Hepatic stellate cell (primary cell): ENCODE measurements around the gene SGSM2.

Experiments
- DNase-seq: peaks from one replicate; pipeline ENCODE4 v3.0.0; 2011; ENCODE audit warnings: low spot score

Gene SGSM2

DNA sequence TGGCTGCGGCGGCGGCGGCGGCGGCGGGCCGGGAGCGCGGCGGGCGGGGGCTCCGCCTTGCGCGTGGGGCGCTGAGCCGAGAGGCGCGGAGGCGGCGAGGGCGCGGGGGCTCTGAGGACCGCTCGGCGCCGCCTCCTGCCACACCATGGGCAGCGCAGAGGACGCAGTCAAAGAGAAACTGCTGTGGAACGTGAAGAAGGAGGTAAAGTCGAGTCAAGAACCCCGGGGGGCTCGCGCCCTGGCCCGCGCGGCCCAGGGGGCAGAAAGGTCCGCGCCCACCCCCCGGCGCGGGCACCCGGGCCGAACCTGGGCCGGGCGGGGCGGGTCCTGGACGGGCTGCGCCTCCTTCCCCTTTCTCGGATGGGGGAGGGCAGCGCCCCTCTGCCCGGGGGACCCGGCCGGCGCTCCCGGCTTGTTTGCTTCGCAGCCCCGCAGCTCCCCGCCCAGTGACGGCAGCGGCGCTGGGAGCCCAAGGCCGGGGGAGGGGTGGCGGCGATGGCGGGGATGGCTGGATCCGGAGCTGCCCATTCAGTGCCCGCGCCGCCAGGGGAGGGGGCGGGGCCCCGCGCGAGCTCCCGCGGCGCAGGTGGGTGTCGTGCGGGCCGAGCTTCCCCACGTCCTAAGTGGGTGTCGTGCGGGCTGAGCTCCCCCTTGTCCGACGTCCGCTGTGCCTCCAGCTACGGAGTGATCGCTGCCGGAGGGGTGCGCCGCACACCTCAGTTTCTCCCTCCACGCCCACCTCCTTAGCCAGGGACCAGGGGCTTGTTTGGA is 428 bp downstream of the SGSM2 start:
- DNase-seq = peak; percentile 83

DNA sequence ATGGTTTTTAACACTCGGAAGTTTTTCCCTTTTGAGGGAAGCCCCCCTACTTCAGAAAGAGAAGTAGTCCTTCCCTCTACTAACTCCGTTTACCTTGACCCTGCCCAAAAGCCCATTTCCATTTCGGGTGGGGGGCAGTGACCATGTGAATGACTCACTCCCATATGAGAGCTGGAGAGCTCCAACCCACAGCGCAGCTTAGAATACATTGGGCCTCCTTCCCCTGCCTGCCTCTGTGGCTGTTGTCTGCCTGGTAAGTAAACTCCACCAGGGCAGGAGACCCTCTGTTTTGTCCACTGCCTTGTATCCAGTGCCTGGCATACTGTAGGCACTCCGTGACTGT is 985 bp downstream of the SGSM2 start:
- peak; percentile 22 for DNase-seq

DNA sequence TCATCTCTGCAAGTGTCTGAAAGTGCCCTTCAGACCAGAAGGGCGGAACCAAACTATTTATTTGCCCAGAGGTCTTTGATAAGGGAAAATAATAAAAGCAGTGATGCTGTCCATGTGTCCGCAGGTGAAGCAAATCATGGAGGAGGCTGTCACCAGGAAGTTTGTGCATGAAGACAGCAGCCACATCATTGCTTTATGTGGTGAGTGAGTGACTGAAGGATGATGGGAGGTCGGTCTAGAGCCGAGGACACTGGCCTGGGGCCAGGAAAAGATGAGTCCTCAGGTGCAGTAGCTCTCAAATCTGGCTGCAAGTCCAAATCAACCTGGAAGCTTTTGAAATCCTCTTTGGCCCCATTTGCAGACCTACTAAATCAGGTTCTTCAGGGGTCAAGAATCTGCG is 6.1 kb downstream of the SGSM2 start:
- no peak for DNase-seq

DNA sequence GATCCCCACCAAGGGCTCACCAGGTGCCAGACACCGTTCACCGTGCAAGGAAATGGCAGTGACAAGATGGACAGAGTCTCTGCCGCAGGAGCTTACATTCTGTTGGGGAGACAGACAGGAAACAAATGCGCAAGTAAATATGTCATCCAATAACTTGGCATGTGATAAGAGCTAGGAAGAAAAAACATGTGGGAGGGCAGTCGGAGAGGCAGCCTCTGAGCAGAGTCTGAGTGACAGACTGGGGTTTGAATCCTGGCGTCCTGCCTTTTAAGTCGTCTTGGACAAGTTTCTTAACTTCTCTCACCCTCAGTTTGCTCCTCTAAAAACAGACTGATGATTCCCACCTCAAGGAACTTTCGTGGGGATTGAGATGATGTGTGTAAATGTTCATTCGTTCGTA is 7.2 kb downstream of the SGSM2 start:
- no peak for DNase-seq

DNA sequence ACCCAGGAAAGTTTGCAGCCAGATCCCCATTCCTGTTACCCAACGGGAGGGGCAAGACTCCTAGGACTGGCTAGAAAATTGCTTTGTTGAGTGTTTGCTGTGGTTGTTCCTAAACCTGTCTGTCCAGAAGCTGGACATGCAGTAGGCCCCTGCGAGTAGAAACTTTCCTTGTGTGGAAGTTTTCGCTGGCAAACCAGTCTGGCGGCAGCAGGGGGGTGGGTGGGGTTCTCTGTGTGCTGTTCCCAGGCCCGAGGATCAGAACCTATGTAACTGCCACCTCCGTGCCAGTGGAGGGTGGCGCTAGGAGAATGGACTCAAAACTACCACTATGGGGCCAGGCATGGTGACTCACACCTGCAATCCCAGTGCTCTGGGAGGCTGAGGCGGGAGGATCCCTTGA is 9.2 kb downstream of the SGSM2 start:
- DNase-seq = no peak

DNA sequence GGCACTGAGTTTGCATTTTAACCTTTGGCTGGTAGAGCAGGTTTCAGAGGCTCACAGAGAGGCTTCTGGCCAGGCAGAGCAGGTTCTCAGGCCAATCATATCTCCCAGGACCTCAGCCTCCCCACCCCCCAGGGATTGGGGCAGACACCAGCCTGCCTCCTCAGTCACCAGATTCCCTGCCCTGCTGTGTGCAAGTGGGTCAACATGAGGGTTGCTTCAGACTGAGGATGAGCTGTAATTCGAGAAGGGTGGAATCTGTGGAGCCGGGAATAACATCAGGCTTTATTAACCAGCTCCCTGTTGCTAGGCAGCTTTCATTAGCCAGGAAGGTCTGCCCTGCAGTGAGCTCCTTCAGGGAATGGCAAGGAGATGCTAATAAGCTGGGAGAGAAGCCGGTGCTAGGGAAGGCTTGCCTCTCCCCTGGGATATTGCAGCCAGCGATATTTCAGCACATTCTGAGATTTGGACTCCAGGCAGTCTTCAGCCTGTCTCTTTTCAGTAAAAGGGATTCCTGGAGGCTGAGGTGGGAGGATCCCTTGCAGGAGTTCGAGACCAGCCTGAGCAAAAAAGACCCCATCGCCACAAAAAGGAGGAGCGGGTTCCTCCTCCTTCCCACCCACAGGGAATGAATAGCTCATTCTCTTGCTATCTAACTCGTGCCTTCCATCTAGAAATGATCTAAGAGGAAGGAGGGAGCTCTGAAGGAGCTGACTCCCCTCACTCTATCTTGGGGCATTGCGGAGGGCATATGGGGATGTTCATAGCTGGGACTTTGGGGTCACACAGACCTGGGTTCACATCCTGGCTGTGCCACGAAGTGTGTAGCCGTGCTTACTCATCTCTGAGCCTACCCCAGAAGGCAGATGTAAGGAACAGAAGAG is 10.7 kb downstream of the SGSM2 start:
- peak; percentile 86 for DNase-seq

DNA sequence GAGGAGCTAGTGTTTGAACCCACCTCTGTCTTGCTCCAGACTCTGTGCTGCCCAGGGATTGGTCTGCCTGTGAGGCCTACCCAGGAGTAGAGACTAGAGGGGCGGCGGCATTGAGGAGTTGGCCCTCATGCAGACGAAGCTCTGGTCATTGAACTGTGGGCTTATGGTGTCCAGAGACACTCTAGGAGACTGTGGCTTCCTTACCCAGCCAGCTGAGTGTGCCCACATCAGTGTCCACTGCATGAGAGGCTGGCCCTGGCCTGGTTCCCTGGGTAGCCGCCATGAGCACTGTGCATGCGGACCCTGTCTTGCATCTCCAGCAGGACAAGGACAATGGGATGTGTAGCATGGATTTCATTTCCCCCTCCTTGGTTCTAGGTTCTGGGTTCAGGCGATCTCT is 14.0 kb downstream of the SGSM2 start:
- no peak for DNase-seq

DNA sequence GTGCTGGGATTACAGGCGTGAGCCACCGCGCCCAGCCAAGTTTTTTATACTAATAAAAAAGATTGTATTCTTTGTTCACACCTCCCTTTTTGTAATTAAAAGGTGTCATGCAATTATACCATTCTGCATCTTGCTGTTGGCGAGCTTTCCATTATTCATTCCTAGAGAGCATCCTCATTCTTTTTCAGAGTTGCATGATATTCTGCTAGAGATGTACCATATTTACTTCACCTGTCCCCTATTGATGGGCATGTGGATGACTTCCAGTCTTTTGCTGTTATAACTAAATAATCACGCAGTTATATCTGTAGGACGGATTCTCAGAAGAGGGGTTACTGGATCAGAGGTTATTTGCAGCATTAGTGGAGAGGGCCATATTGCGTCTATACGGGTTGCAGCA is 17.0 kb downstream of the SGSM2 start:
- no peak for DNase-seq

DNA sequence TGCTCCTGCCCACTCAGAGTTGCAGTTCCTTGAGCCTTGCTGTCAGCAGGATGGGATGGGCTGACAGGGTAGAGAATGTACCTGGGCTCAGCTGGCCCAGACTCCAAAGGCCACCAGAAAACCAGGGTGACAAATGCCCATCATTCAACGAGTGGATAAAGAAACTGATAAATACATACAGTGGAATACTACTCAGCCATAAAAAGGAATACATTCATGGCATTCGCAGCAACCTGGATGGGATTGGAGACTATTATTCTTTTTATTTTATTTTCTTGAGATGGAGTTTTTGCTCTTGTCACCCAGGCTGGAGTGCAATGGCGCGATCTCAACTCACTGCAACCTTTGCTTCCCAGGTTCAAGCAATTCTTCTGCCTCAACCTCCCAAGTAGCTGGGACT is 19.9 kb downstream of the SGSM2 start:
- no peak for DNase-seq

DNA sequence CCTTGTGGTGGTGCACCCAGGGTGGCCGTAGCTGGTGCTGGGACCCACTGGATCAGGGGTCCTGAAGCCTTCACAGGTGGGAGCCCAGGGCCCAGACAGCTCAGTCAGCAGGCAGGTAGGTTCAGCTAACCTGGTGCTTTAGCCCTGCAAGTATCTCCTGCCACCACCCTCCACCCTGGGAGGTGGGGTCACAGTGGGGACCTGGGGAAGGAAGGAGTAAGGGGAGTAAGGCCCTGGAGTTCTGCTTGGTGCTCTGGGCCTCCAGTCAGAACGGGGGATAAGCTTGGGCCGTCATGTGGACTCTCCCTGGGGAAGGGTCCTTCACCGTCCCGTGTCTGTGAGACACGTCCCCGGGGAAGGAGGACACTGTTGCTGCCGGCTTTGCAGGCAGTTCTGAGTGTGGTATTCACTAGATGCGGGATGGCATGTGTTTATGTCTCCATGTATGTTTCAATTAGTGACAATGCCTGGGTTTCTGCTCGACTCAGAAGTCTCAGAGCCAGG is 20.7 kb downstream of the SGSM2 start:
- DNase-seq = no peak

DNA sequence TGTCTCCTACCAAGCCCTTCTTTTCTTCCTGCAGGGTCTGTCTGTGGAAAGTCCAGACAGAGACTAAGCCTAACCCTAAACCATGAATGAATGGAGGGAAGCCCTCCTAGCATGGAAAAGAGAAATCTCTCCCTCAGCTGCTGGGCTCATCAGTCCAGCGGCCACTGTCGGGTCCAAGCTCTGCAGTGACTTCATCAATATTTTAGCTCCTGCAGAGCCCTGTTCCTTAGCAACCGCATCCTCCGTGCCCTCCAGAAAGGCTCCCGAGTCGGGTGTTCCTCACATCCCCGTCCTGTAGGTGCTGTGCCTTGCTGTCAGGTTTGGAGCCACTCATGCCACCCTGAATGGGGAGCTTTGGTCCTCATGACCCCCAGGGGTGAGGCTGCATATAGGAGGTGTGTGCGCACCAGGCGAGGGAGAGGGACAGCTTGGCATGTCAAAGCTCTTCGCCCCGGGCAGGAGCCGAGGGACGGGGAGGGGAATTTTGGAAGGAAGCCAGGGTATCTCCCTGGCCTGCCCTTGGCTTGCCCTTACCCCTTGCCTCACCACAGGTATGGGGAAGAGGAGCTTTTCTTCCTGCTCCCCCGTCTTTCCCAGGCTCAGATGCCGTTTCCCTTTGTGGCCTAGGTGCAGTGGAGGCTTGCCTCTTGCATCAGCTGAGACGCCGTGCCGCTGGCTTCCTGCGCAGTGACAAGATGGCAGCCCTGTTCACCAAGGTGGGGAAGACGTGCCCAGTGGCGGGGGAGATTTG is 23.9 kb downstream of the SGSM2 start:
- DNase-seq = no peak

DNA sequence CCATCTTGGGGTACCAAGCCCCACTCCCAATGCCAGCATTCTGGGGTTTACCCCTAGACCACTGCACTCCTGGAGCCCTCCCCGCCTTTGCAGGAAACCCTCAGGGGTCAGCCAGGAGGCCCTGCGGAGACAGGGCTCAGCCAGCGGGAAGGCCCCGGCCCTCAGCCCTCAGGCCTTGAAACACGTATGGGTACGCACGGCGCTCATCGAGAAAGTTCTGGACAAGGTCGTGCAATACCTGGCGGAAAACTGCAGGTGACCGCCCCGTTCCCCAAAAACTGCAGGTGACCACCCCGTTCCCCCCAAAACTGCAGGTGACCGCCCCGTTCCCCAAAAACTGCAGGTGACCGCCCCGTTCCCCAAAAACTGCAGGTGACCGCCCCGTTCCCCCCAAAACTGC is 24.7 kb downstream of the SGSM2 start:
- DNase-seq = no peak

DNA sequence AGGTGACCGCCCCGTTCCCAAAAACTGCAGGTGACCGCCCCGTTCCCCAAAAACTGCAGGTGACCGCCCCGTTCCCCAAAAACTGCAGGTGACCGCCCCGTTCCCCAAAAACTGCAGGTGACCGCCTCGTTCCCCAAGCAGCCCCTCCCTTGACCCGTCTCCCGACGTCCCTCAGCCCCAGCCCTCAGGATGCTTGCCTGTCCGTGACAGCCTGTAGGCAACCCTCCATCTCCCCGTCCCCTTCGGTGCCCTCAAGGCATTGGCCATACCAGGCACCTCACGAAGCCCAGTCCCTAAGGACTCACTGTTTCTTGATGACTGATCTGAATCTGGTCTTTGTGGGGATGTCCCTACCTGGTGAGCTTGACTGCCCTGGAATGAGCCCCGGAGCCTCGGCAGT is 25.1 kb downstream of the SGSM2 start:
- DNase-seq = no peak

DNA sequence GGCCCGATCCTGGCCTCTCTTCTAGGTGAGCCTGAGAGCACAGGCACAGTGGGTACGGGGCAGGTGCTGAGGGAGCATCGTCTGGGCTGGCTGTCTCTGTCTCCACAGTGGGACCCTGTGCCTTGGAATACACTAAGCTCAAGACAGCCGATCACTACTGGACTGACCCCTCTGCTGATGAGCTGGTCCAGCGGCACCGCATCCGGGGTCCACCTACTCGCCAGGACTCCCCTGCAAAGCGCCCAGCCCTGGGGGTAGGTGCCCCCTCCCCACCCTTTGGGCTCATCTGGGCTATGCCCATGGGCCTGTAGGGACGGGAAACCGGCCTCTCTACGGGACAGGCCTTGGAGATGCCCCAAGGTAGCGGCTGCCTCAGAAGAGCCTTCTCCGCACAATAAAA is 25.6 kb downstream of the SGSM2 start:
- DNase-seq = no peak

DNA sequence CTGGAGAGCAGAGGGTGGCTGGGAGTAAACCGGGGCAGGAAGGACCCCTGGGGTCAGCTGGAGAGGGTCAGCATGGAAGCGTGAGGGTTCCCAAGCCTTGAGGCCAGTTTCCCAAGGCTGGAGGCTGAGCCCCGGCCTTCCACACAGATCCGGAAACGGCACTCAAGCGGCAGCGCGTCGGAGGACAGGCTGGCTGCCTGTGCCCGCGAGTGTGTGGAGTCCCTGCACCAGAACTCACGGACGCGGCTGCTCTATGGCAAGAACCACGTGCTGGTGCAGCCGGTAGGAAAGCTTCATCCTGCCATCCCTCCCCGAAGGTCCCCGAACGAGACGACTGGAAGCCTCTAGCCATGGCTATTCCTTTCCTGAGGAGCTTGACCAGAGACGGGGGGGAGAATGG is 26.0 kb downstream of the SGSM2 start:
- DNase-seq = no peak

DNA sequence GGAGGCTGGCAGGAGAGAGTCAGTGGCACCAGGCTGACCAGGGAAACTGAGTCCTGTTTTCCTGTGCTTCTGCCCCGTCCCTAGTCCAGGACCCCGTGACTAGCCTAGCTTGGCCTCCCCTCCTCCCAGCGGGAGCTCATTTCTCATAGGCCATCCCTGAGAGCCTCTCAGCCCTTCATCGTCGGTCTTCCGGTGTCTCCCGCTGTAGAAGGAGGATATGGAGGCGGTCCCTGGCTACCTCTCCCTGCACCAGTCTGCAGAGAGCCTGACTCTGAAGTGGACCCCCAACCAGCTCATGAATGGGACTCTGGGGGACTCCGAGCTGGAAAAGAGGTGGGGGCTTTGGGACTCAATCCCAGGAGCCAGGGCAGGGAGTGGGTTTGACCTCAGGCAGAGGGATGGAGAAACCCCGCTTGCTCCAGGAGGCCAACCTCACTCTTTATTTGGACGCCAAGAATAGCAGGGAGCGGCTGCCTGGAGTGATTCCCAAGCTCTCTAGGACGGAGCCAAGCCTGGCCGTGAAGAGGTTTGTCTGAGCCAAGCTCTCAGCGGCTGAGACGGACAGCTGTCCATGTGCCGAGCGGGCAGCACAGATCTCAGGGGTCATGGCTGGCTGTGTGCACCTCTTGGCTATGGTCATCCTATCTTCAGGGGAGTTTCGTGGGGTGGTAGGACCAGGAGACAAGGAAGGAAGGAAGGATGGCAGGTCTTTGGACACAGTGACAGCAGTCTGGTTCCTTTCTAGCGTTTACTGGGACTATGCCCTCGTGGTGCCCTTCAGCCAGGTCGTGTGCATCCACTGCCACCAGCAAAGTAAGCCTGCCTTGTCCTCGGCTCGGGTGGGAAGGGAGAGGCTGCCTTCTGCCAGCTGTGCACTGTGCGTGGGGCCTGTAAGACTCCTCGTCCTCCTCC is 26.8 kb downstream of the SGSM2 start:
- DNase-seq = no peak

DNA sequence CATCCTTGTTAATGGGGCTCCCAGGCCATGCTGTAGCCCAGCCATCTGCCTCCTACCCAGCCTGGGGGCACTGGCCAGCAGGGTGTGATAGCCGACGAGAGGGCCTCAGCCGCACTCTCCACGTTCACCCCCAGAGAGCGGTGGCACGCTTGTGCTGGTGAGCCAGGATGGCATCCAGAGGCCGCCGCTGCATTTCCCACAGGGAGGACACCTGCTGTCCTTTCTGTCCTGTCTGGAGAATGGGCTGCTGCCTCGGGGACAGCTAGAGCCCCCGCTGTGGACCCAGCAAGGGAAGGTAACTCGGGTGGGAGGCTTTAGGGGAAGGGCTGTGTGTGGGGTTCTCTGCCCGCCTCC is 27.4 kb downstream of the SGSM2 start:
- DNase-seq = no peak

DNA sequence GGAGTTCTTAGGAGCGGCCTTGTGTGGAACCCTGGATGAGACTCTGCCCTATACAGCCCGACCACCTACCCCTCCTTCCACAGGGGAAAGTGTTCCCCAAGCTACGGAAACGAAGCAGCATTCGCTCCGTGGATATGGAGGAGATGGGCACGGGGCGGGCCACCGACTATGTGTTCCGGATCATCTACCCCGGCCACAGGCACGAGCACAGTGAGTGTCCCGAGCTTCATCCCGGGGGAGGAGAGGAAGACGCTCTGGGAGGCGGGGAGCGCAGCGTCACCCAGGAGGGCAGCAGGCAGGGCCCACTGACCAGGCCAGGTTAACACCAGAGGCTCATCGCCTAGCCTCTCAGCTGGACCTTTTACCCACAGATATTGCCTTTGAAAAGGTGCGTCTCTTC is 27.8 kb downstream of the SGSM2 start:
- no peak for DNase-seq

DNA sequence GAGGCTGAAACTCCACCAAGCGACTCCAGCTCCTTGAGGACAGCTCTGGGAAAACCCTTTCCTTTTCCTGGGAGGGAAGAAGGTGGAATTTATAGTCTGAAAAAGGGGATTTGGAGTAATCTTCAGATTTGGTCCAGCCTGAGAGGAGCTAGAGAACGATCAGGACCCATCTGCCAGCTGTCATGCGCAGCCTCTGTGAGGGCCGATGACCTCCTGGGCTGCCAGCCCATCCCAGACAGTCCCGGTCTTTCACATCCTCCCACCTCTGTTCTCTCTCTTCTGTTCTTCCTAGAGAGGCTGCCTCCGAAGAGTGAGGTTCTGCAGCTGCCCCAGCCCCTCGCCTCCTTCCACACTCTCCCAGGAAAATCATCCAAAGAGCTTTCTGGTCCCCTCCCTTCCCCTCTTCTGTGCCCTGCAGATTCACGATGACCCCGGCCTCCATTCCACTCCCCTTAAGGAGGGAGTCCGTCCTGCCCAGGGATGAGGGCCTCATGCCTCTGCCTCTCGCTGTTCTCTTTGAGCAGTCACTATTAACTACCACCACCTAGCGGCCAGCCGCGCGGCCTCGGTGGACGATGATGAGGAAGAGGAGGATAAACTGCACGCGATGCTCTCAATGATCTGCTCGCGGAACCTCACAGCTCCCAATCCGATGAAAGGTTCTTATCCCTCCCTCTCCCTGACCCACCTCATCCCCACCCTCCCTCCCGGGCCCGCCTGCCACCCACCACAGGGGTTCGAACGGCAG is 29.6 kb downstream of the SGSM2 start:
- DNase-seq = no peak

DNA sequence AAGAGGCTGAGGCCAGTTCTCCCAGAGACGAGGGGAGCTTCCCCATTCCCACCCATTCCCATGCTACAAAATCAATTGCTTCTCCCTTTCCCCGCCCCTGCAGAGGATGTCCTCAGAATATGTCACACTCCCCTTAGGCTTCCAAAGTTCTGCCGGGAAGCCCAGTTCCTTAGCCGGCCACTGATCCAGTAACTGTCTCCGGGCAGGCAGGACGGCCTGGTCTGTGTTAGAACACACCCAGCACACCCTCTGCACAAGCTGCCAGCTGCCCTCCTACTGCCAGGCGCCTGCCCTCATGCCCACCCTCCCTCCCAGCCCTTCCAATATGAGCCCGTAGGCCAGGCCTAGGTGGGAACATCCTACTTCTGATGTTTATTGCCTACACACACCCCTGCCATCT is 31.1 kb downstream of the SGSM2 start:
- no peak for DNase-seq

DNA sequence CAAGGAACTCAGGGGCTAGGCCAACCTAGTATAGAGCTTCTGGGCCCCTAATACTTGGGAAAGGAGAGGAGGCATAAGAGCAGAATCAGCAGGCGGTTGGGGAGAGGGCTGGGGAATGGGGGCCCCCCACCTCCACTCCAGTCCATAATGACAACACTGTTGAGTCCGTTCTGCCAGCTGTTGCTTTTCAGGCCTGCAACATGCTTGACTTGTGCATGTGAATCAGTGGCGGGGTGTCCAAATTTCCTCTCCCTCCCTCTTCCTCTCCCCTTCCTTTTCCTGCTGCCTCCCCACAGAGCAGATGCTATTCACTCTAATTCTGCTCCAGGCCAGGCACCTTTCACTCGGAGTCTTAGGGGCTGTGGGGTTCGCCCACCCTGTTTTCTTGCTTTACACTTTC is 31.7 kb downstream of the SGSM2 start:
- DNase-seq = no peak
